C4-2B (cell line): Measurements from ENCODE around the gene LRRC2.

Experiments
- ZFX ChIP-seq: fragments of 450-650 bp; IDR thresholded peaks from 2 replicates; pipeline ENCODE4 v1.6.1; 2017
- TF ChIP-seq, protein P1 (sequence below): fragments of 450-650 bp; conservative IDR thresholded peaks from 2 replicates; pipeline ENCODE4 v1.5.1; 2017; ENCODE audit warnings: mild to moderate bottlenecking

DNA sequence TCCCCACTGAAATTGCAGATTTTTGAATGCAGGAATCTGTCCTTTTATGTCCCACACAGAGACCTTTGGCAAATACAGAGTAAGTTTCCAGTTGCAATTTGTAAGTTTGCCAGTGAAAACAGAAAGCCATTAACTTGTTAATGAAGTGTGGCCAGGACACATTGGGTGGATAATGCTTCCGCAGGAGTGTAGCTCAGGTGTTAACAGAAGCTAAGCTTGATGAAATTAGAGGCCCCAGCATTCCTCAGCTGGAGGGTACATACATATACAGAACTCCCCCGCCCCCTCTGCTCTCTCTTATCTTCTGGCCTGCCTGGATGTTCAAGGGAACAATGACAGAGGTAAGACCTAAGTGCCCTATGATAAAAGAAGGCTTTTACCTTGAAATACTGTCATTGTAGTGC is 8.1 kb upstream of the LRRC2 start:
- TF ChIP-seq, protein P1, sequence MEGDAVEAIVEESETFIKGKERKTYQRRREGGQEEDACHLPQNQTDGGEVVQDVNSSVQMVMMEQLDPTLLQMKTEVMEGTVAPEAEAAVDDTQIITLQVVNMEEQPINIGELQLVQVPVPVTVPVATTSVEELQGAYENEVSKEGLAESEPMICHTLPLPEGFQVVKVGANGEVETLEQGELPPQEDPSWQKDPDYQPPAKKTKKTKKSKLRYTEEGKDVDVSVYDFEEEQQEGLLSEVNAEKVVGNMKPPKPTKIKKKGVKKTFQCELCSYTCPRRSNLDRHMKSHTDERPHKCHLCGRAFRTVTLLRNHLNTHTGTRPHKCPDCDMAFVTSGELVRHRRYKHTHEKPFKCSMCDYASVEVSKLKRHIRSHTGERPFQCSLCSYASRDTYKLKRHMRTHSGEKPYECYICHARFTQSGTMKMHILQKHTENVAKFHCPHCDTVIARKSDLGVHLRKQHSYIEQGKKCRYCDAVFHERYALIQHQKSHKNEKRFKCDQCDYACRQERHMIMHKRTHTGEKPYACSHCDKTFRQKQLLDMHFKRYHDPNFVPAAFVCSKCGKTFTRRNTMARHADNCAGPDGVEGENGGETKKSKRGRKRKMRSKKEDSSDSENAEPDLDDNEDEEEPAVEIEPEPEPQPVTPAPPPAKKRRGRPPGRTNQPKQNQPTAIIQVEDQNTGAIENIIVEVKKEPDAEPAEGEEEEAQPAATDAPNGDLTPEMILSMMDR: no peak
- TF ChIP-seq ZFX: no peak
